Central memory CD8-positive, alpha-beta T cell (primary cell): ENCODE results near the gene SPSB4.

Source experiments
- ATAC-seq: fragments of 150-1000 bp; cut with Tn5 transposase; replicated peaks from 2 replicates; pipeline ENCODE4 v1.10.0; 2022; ENCODE audit warnings: mild to moderate bottlenecking, moderate FRiP score, moderate number of reproducible peaks; ENCODE audit not compliant: poor library complexity, severe bottlenecking; ENCODE audit errors: extremely low read depth
- DNase-seq, 2 donors: peaks; one replicate each; pipeline ENCODE4 v3.0.0; 2021; ENCODE audit warnings: low spot score in 2 of 2
- H3K27ac Mint-ChIP-seq: one replicate; pipeline ENCODE4 v1.8.0; 2022; ENCODE audit warnings: low read depth, mild to moderate bottlenecking, moderate library complexity, mixed read lengths
- H3K27me3 Mint-ChIP-seq: one replicate; pipeline ENCODE4 v1.8.0; 2022; ENCODE audit warnings: mixed read lengths
- H3K36me3 Mint-ChIP-seq: one replicate; pipeline ENCODE4 v1.8.0; 2022; ENCODE audit warnings: mild to moderate bottlenecking, moderate library complexity, mixed read lengths; ENCODE audit not compliant: insufficient read depth
- H3K4me1 Mint-ChIP-seq: one replicate; pipeline ENCODE4 v1.8.0; 2022; ENCODE audit warnings: mixed read lengths
- H3K4me3 Mint-ChIP-seq: one replicate; pipeline ENCODE4 v1.8.0; 2022; ENCODE audit warnings: mild to moderate bottlenecking, moderate library complexity, mixed read lengths
- H3K9me3 Mint-ChIP-seq: one replicate; pipeline ENCODE4 v1.8.0; 2022; ENCODE audit warnings: mixed read lengths

SPSB4 gene

GRCh38 chr3:141057946-141058800 lies 7.0 kb downstream of the SPSB4 start:
- peak in 1 of 2 donors; percentile 5 for DNase-seq
- Mint-ChIP-seq H3K27me3 (peaks cover 28% of the 10 kb centered on the region), H3K27ac (no peak overlapping the region), H3K9me3 (no peaks in the 10 kb centered on the region), H3K36me3 (no peaks in the 10 kb centered on the region), H3K4me1 (no peaks in the 10 kb centered on the region), H3K4me3 (no peak overlapping the region)
- ATAC-seq, result no peak

- H3K9me3 Mint-ChIP-seq, result no peaks in the 10 kb centered on the region
- no peaks in the 10 kb centered on the region for H3K36me3 Mint-ChIP-seq
- H3K27me3 Mint-ChIP-seq, result peaks cover 19% of the 10 kb centered on the region
- no peak for DNase-seq
- H3K27ac Mint-ChIP-seq, result no peak overlapping the region
- H3K4me3 Mint-ChIP-seq, result no peak overlapping the region
- peaks cover 6% of the 10 kb centered on the region for H3K4me1 Mint-ChIP-seq
- no peak for ATAC-seq
These were observed 7.8 kb downstream of the SPSB4 start for GRCh38 chr3:141058996-141059395.

GRCh38 chr3:141059816-141060215 lies 8.7 kb downstream of the SPSB4 start:
- peaks cover 11% of the 10 kb centered on the region for H3K27me3 Mint-ChIP-seq
- no peak for DNase-seq
- H3K4me1 Mint-ChIP-seq, result peaks cover 10% of the 10 kb centered on the region
- H3K4me3 Mint-ChIP-seq, result no peak overlapping the region
- H3K9me3 Mint-ChIP-seq, result no peaks in the 10 kb centered on the region
- no peak overlapping the region for H3K27ac Mint-ChIP-seq
- no peak for ATAC-seq
- H3K36me3 Mint-ChIP-seq, result no peaks in the 10 kb centered on the region

GRCh38 chr3:141060327-141060726 lies 9.2 kb downstream of the SPSB4 start:
- no peak overlapping the region for H3K4me3 Mint-ChIP-seq
- H3K4me1 Mint-ChIP-seq, result peaks cover 10% of the 10 kb centered on the region
- H3K27me3 Mint-ChIP-seq, result peaks cover 6% of the 10 kb centered on the region
- no peak overlapping the region for H3K27ac Mint-ChIP-seq
- DNase-seq, result no peak
- H3K36me3 Mint-ChIP-seq, result no peaks in the 10 kb centered on the region
- ATAC-seq, result no peak
- no peaks in the 10 kb centered on the region for H3K9me3 Mint-ChIP-seq

GRCh38 chr3:141063831-141064230 lies 12.7 kb downstream of the SPSB4 start:
- Mint-ChIP-seq H3K4me1 (peaks cover 10% of the 10 kb centered on the region), H3K4me3 (no peak overlapping the region), H3K9me3 (no peaks in the 10 kb centered on the region), H3K36me3 (no peaks in the 10 kb centered on the region), H3K27ac (peak overlapping the region; percentile 44), H3K27me3 (no peaks in the 10 kb centered on the region)
- DNase-seq, result no peak
- no peak for ATAC-seq

- H3K36me3 Mint-ChIP-seq, result no peaks in the 10 kb centered on the region
- no peaks in the 10 kb centered on the region for H3K9me3 Mint-ChIP-seq
- no peaks in the 10 kb centered on the region for H3K27me3 Mint-ChIP-seq
- no peak for ATAC-seq
- peaks cover 10% of the 10 kb centered on the region for H3K4me1 Mint-ChIP-seq
- H3K27ac Mint-ChIP-seq, result peak overlapping the region; percentile 44
- H3K4me3 Mint-ChIP-seq, result no peak overlapping the region
- no peak for DNase-seq
These were observed 13.2 kb downstream of the SPSB4 start for GRCh38 chr3:141064255-141064926.

GRCh38 chr3:141065258-141065657 lies 14.1 kb downstream of the SPSB4 start:
- no peak overlapping the region for H3K4me3 Mint-ChIP-seq
- no peaks in the 10 kb centered on the region for H3K36me3 Mint-ChIP-seq
- H3K4me1 Mint-ChIP-seq, result peaks cover 10% of the 10 kb centered on the region
- no peak for ATAC-seq
- no peaks in the 10 kb centered on the region for H3K27me3 Mint-ChIP-seq
- no peak overlapping the region for H3K27ac Mint-ChIP-seq
- DNase-seq, result no peak
- no peaks in the 10 kb centered on the region for H3K9me3 Mint-ChIP-seq

- H3K27ac Mint-ChIP-seq, result no peak overlapping the region
- DNase-seq, result no peak
- peaks cover 10% of the 10 kb centered on the region for H3K4me1 Mint-ChIP-seq
- ATAC-seq, result no peak
- H3K9me3 Mint-ChIP-seq, result no peaks in the 10 kb centered on the region
- H3K4me3 Mint-ChIP-seq, result no peak overlapping the region
- H3K27me3 Mint-ChIP-seq, result no peaks in the 10 kb centered on the region
- no peaks in the 10 kb centered on the region for H3K36me3 Mint-ChIP-seq
These were observed 15.0 kb downstream of the SPSB4 start for GRCh38 chr3:141065841-141066805.

GRCh38 chr3:141067206-141067974 lies 16.2 kb downstream of the SPSB4 start:
- DNase-seq (no peak), ATAC-seq (no peak)
- Mint-ChIP-seq H3K27me3 (no peaks in the 10 kb centered on the region), H3K9me3 (no peaks in the 10 kb centered on the region), H3K36me3 (no peaks in the 10 kb centered on the region), H3K4me3 (no peak overlapping the region), H3K27ac (no peak overlapping the region), H3K4me1 (peaks cover 10% of the 10 kb centered on the region)

- no peak overlapping the region for H3K4me3 Mint-ChIP-seq
- no peaks in the 10 kb centered on the region for H3K9me3 Mint-ChIP-seq
- H3K27ac Mint-ChIP-seq, result no peak overlapping the region
- DNase-seq (no peak), ATAC-seq (no peak)
- H3K27me3 Mint-ChIP-seq, result no peaks in the 10 kb centered on the region
- no peaks in the 10 kb centered on the region for H3K4me1 Mint-ChIP-seq
- H3K36me3 Mint-ChIP-seq, result no peaks in the 10 kb centered on the region
These were observed 19.1 kb downstream of the SPSB4 start for GRCh38 chr3:141070229-141070628.

GRCh38 chr3:141070727-141071357 lies 19.7 kb downstream of the SPSB4 start:
- ATAC-seq, result no peak
- Mint-ChIP-seq H3K27me3 (no peaks in the 10 kb centered on the region), H3K9me3 (no peaks in the 10 kb centered on the region), H3K4me1 (no peaks in the 10 kb centered on the region), H3K27ac (no peak overlapping the region), H3K36me3 (no peaks in the 10 kb centered on the region), H3K4me3 (no peak overlapping the region)
- no peak for DNase-seq
